HCT116 (cell line): Measurements from ENCODE around the gene CORO7. TPM values are rescaled to one million over a fixed set of nuclear protein-coding genes. Genes with fewer than 3 reads are reported as not detected.
A peak's percentile ranks its signal among the peaks of the same experiment; 100 is the strongest.

Experiments used
- ATAC-seq: fragments of 200-7000 bp; cut with Tn5 transposase; 2 replicates; pipeline ENCODE4 v1.9.1; 2020; ENCODE audit warnings: mild to moderate bottlenecking, moderate library complexity
- BruUV-seq: library from RNA; stranded (reverse); fragments of 400-500 nt; replicated peaks from 2 replicates; lab custom pipeline; 2021; lab: Mats Ljungman, UMichigan
- CTCF ChIA-PET: fragments of 300-600 bp; sonication (Branson Sonifier 250); formaldehyde crosslinking; loops from one replicate; lab custom pipeline; 2021; ENCODE audit warnings: antibody characterized with exemption; lab: Charles Lee
- POLR2A ChIA-PET: fragments of 300-600, 350-600 bp; sonication (Branson Sonifier 250); formaldehyde crosslinking; loops from one replicate; lab custom pipeline; 2021; ENCODE audit warnings: antibody characterized with exemption; lab: Charles Lee
- RAD21 ChIA-PET, 2 experiments: fragments of 300-600 bp; sonication (Branson Sonifier 250); formaldehyde crosslinking; loops; one replicate each; lab custom pipeline; 2023; ENCODE audit warnings: low total read pairs in 2 of 2; ENCODE audit not compliant: uncharacterized antibody in 2 of 2, unreplicated experiment in 2 of 2, low non-redundant PET in 1 of 2; lab: Charles Lee
- DNase-seq: peaks from one replicate; pipeline ENCODE4 v3.0.0-alpha.2; 2010; ENCODE audit warnings: low read depth, low spot score
- H2AFZ ChIP-seq: fragments of 200-600 bp; shearing (Covaris generic), sonication (generic); 2 replicates; pipeline ENCODE4 v1.6.1; 2017; ENCODE audit warnings: low read depth, mixed run types, mixed read lengths, antibody characterized with exemption, low read length; ENCODE audit not compliant: poor library complexity, severe bottlenecking
- H3K27ac ChIP-seq: 2 replicates; pipeline ENCODE4 v1.5.1; 2012; ENCODE audit warnings: low read depth, low read length
- H3K27me3 ChIP-seq: fragments of 200-600 bp; sonication (generic); 2 replicates; pipeline ENCODE4 v1.6.1; 2016; ENCODE audit warnings: mixed run types, low read length, mixed read lengths; ENCODE audit not compliant: insufficient read depth
- H3K36me3 ChIP-seq, 2 experiments: fragments of 200-500 bp in 1 of 2; fragments of 200-600 bp in 1 of 2; sonication (Bioruptor generic) in 1 of 2; sonication (generic) in 1 of 2; 2 replicates each; pipeline versions ENCODE4 v1.5.1 to v1.6.1; 2014 to 2016; ENCODE audit warnings: low read length in 2 of 2, inconsistent platforms in 1 of 2, mixed read lengths in 1 of 2, mixed run types in 1 of 2; ENCODE audit not compliant: insufficient read depth in 2 of 2, control insufficient read depth in 1 of 2
- H3K4me1 ChIP-seq, 2 experiments: fragments of 200-600 bp in 1 of 2; sonication (generic) in 1 of 2; 2 replicates each; pipeline versions ENCODE4 v1.5.1 to v1.6.1; 2012 to 2017; ENCODE audit warnings: low read length in 2 of 2, inconsistent platforms in 1 of 2, mild to moderate bottlenecking in 1 of 2, mixed read lengths in 1 of 2, mixed run types in 1 of 2, moderate library complexity in 1 of 2; ENCODE audit not compliant: insufficient read depth in 2 of 2, control insufficient read depth in 1 of 2
- H3K4me2 ChIP-seq: fragments of 200-600 bp; sonication (generic); 2 replicates; pipeline ENCODE4 v1.6.1; 2017; ENCODE audit warnings: mixed run types, low read length, mixed read lengths
- H3K4me3 ChIP-seq, 2 experiments: fragments of 200-600 bp in 1 of 2; sonication (generic) in 1 of 2; replicated peaks in 1 of 2; 2 replicates each; pipeline ENCODE4 v1.5.1; 2011 to 2016; ENCODE audit warnings: low read length in 2 of 2, control low read depth in 1 of 2, low read depth in 1 of 2, mild to moderate bottlenecking in 1 of 2, mixed read lengths in 1 of 2, mixed run types in 1 of 2
- H3K79me2 ChIP-seq: fragments of 200-600 bp; sonication (generic); 2 replicates; pipeline ENCODE4 v1.6.1; 2017; ENCODE audit warnings: mild to moderate bottlenecking, mixed run types, low read length, moderate library complexity, mixed read lengths; ENCODE audit not compliant: insufficient read depth
- H3K9ac ChIP-seq: fragments of 200-600 bp; sonication (generic); 2 replicates; pipeline ENCODE4 v1.6.1; 2016; ENCODE audit warnings: low read length, mixed read lengths
- H3K9me2 ChIP-seq: fragments of 200-600 bp; sonication (generic), shearing (Covaris generic); 2 replicates; pipeline ENCODE4 v1.6.1; 2017; ENCODE audit warnings: mixed run types, mild to moderate bottlenecking, moderate library complexity; ENCODE audit not compliant: insufficient read depth
- H3K9me3 ChIP-seq, 2 experiments: fragments of 200-500 bp in 1 of 2; fragments of 200-600 bp in 1 of 2; sonication (Bioruptor generic) in 1 of 2; sonication (generic) in 1 of 2; 2 replicates each; pipeline ENCODE4 v1.6.1; 2014 to 2017; ENCODE audit warnings: low read length in 2 of 2, mixed read lengths in 2 of 2, inconsistent platforms in 1 of 2, low read depth in 1 of 2, mild to moderate bottlenecking in 1 of 2, mixed run types in 1 of 2, moderate library complexity in 1 of 2; ENCODE audit not compliant: control insufficient read depth in 1 of 2, insufficient read depth in 1 of 2
- H4K20me1 ChIP-seq: fragments of 200-600 bp; sonication (generic), shearing (Covaris generic); 2 replicates; pipeline ENCODE4 v1.6.1; 2017; ENCODE audit warnings: mixed run types, mild to moderate bottlenecking, moderate library complexity; ENCODE audit not compliant: insufficient read depth
- ATF3 ChIP-seq: IDR thresholded peaks from 2 replicates; pipeline ENCODE4 v1.6.1; 2012
- CBX3 ChIP-seq: IDR thresholded peaks from 2 replicates; pipeline ENCODE4 v1.6.1; 2012; ENCODE audit warnings: low read depth
- CTCF ChIP-seq, 3 experiments: fragments of 200-600 bp in 1 of 3; sonication (generic) in 1 of 3; IDR thresholded peaks in 2 of 3; conservative IDR thresholded peaks in 1 of 3; 2 replicates each; pipeline ENCODE4 v1.5.1; 2012 to 2017; ENCODE audit warnings: low read depth in 2 of 3, low read length in 2 of 3, antibody characterized with exemption in 1 of 3, borderline replicate concordance in 1 of 3, control low read depth in 1 of 3, mild to moderate bottlenecking in 1 of 3, mixed read lengths in 1 of 3, mixed run types in 1 of 3, moderate library complexity in 1 of 3; ENCODE audit not compliant: insufficient read depth in 1 of 3
- EGR1 ChIP-seq: IDR thresholded peaks from 2 replicates; pipeline ENCODE4 v1.6.1; 2012; ENCODE audit warnings: low read depth
- ELF1 ChIP-seq: IDR thresholded peaks from 2 replicates; pipeline ENCODE4 v1.6.1; 2012; ENCODE audit warnings: low read depth, borderline replicate concordance
- EZH2 ChIP-seq: fragments of 200-600 bp; sonication (generic); IDR thresholded peaks from 2 replicates; pipeline ENCODE4 v1.6.1; 2017; ENCODE audit warnings: antibody characterized with exemption, mixed run types
- EZH2phosphoT487 ChIP-seq: fragments of 200-600 bp; IDR thresholded peaks from 2 replicates; pipeline ENCODE4 v1.6.1; 2018; ENCODE audit warnings: antibody characterized with exemption, borderline replicate concordance
- JUND ChIP-seq: IDR thresholded peaks from 2 replicates; pipeline ENCODE4 v1.6.1; 2012
- POLR2A ChIP-seq: IDR thresholded peaks from 2 replicates; pipeline ENCODE4 v1.7.0; 2011; ENCODE audit warnings: borderline replicate concordance; ENCODE audit not compliant: insufficient read depth, insufficient read length; ENCODE audit errors: extremely low read depth
- POLR2AphosphoS5 ChIP-seq: IDR thresholded peaks from 2 replicates; pipeline ENCODE4 v1.6.1; 2011; ENCODE audit warnings: mild to moderate bottlenecking, low read depth, low read length, moderate library complexity
- RAD21 ChIP-seq: IDR thresholded peaks from 2 replicates; pipeline ENCODE4 v1.6.1; 2012; ENCODE audit warnings: low read depth, mild to moderate bottlenecking
- SIN3A ChIP-seq: IDR thresholded peaks from 2 replicates; pipeline ENCODE4 v1.6.1; 2012; ENCODE audit warnings: low read depth
- SP1 ChIP-seq: IDR thresholded peaks from 2 replicates; pipeline ENCODE4 v1.6.1; 2012; ENCODE audit warnings: low read depth
- SRF ChIP-seq: IDR thresholded peaks from 2 replicates; pipeline ENCODE4 v1.6.1; 2012; ENCODE audit warnings: low read depth
- TCF7L2 ChIP-seq: IDR thresholded peaks from 2 replicates; pipeline ENCODE4 v1.7.0; 2011; ENCODE audit warnings: borderline replicate concordance, inconsistent platforms; ENCODE audit not compliant: insufficient read depth, insufficient read length; ENCODE audit errors: extremely low read depth
- intact Hi-C: fragments of 100-400 bp; cut with micrococcal nuclease; formaldehyde crosslinking; loops from 2 replicates; pipeline ENCODE4 v1.10.0; 2022
- total RNA-seq: library from RNA; stranded (reverse); gene quantifications from one replicate; pipeline ENCODE4 v1.2.1, GENCODE V29; 2021; ENCODE audit not compliant: unreplicated experiment
- TF ChIP-seq, protein P1 (sequence below): IDR thresholded peaks from 2 replicates; pipeline ENCODE4 v1.6.1; 2011; ENCODE audit warnings: mild to moderate bottlenecking, low read length, moderate library complexity; ENCODE audit not compliant: insufficient replicate concordance; ENCODE audit errors: extremely low read depth

The CORO7 gene
- total RNA-seq, 1 experiment from 2014 or later = 21.3 TPM

DNA sequence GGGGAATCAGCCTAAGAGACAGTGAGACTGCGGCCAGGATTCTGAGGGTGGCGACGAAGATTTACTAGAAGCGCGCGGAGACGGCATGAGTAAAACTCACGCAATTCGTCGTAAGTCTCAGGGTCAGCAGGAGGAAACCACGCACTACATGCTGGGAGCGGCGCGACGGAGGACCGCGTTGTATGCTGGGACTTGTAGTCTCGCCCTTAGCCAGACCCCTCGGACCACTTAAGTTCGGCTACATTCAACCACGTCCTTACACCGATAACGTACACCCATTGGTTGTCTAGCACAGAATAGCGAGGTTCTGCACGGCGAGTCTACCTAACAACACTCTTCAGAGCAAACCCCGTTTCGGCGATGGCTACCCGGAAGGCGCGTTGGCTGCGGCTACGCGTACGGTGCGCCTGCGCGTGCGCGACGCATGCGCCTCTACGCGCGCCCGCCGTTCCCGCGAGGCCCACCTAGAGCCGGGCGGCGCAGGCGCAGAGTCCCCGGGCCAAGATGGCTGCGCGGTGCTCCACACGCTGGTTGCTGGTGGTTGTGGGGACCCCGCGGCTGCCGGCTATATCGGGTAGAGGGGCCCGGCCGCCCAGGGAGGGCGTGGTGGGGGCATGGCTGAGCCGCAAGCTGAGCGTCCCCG is 9.1 kb upstream of the CORO7 start, which contains the start of gene DNAJA3 (continued):
- TF ChIP-seq, protein P1, sequence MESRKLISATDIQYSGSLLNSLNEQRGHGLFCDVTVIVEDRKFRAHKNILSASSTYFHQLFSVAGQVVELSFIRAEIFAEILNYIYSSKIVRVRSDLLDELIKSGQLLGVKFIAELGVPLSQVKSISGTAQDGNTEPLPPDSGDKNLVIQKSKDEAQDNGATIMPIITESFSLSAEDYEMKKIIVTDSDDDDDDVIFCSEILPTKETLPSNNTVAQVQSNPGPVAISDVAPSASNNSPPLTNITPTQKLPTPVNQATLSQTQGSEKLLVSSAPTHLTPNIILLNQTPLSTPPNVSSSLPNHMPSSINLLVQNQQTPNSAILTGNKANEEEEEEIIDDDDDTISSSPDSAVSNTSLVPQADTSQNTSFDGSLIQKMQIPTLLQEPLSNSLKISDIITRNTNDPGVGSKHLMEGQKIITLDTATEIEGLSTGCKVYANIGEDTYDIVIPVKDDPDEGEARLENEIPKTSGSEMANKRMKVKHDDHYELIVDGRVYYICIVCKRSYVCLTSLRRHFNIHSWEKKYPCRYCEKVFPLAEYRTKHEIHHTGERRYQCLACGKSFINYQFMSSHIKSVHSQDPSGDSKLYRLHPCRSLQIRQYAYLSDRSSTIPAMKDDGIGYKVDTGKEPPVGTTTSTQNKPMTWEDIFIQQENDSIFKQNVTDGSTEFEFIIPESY = peak; percentile 93
- no peak for TF ChIP-seq RAD21

DNA sequence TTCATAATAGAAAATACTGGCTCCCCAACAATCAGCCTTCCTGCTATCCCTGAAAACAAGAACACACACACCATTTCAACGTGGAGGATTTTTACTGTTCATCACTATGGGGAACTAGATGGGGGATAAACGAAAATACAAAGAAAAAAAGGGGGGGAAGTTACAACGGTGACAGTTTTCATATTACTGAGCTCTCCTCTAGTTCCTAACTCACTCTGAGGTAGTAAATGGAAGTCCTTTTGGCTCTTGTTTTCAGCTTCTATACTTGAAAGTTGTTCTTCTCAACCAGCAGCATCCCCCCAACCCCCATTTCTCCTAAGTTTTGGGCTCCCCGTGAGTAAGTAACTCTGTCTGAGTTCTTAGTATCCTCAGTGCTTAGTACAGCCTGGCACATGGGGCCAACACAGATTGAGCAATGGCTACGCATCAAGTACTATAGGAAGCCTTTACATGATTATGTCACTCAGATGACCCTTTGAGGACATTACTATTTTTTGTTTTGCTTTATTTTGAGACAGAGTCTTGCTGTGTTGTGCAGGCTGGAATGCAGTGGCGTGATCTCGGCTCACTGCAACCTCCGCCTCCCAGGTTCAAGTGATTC is 4.2 kb upstream of the CORO7 start:
- DNase-seq (no peak), ATAC-seq (no peak)
- POLR2A ChIA-PET = no interaction called here
- no peaks in the 10 kb centered on the region for H3K9me3 ChIP-seq
- CTCF ChIA-PET = interaction anchor here (0.7 kb wide), 1 partner anchor 75 kb away, joined by 3 read pairs; no protein-coding TSS in a partner anchor
- no peak overlapping the region for H3K4me3 ChIP-seq
- intact Hi-C loops = loop anchor here (10.0 kb wide), 1 partner anchor 194 kb away; the partner anchor contains the start of gene UBALD1
- H3K4me2 ChIP-seq = no peak overlapping the region
- no peak overlapping the region for H3K9ac ChIP-seq
- no peaks in the 10 kb centered on the region for H3K27me3 ChIP-seq
- BruUV-seq = no TSS peak
- H3K9me2 ChIP-seq = no peaks in the 10 kb centered on the region
- no peaks in the 10 kb centered on the region for H3K36me3 ChIP-seq
- peaks cover 3 to 13% of the 10 kb centered on the region in 2 experiments; a peak in 3 of 4 replicates for H3K4me1 ChIP-seq
- H3K27ac ChIP-seq = no peak overlapping the region
- no peaks in the 10 kb centered on the region for H4K20me1 ChIP-seq
- H3K79me2 ChIP-seq = peaks cover 5% of the 10 kb centered on the region
- H2AFZ ChIP-seq = no peak overlapping the region
- RAD21 ChIA-PET = no interaction called here
- TF ChIP-seq ATF3 (no peak), JUND (no peak), POLR2A (no peak), EGR1 (no peak), CTCF (IDR thresholded peaks at IDR 0.05 in 2 of 3, conservative IDR thresholded peaks at IDR 0.05 in 1 of 3; ENCODE audit: borderline replicate concordance in 1 of 3, insufficient read depth in 1 of 3, low read depth in 2 of 3, low read length in 2 of 3) (no peak), SP1 (no peak), SIN3A (no peak), EZH2 (no peak), RAD21 (no peak), CBX3 (no peak), ELF1 (no peak), SRF (no peak), EZH2phosphoT487 (no peak), POLR2AphosphoS5 (no peak), TCF7L2 (no peak)
- TF ChIP-seq, protein P1 = no peak
